Caco-2 (cell line): ENCODE measurements around the gene SDHB. TPM values are rescaled to one million over a fixed set of nuclear protein-coding genes. Genes with fewer than 3 reads are reported as not detected.

Source experiments
- BruUV-seq: library from RNA; stranded (reverse); fragments of 400-500 nt; replicated peaks from 2 replicates; lab custom pipeline; 2021; lab: Mats Ljungman, UMichigan
- CTCF ChIA-PET: fragments of 300-600 bp; sonication (Branson Sonifier 250); formaldehyde crosslinking; loops from one replicate; lab custom pipeline; 2022; ENCODE audit warnings: antibody characterized with exemption; lab: Charles Lee
- POLR2A ChIA-PET: fragments of 300-600 bp; sonication (Branson Sonifier 250); formaldehyde crosslinking; loops from one replicate; lab custom pipeline; 2022; ENCODE audit warnings: antibody characterized with exemption; lab: Charles Lee
- DNase-seq, 2 experiments: peaks; one replicate each; pipeline versions ENCODE4 v3.0.0 to v3.0.0-alpha.2; 2020 to 2022
- H3K27me3 ChIP-seq: replicated peaks from 2 replicates; pipeline ENCODE4 v1.6.0; 2011; ENCODE audit warnings: low read length; ENCODE audit not compliant: control insufficient read depth, insufficient read depth
- H3K36me3 ChIP-seq: 2 replicates; pipeline ENCODE4 v1.5.1; 2011; ENCODE audit warnings: low read length; ENCODE audit not compliant: control insufficient read depth, insufficient read depth
- H3K4me1 ChIP-seq: fragments of 250-450 bp; sonication (Bioruptor Pico); 2 replicates; pipeline ENCODE4 v1.5.1; 2020; ENCODE audit warnings: mild to moderate bottlenecking
- H3K4me3 ChIP-seq: 2 replicates; pipeline ENCODE4 v1.5.1; 2011; ENCODE audit warnings: low read depth, mild to moderate bottlenecking, control low read depth, low read length
- H3K9me3 ChIP-seq: fragments of 250-450 bp; sonication (Bioruptor Pico); 2 replicates; pipeline ENCODE4 v1.5.1; 2020; ENCODE audit warnings: mild to moderate bottlenecking, moderate library complexity
- H3K27ac Mint-ChIP-seq: one replicate; pipeline ENCODE4 v1.8.0; 2022; ENCODE audit warnings: mixed read lengths; ENCODE audit not compliant: unreplicated experiment
- H3K27me3 Mint-ChIP-seq: one replicate; pipeline ENCODE4 v1.8.0; 2022; ENCODE audit warnings: mixed read lengths; ENCODE audit not compliant: insufficient read depth, unreplicated experiment
- H3K36me3 Mint-ChIP-seq: one replicate; pipeline ENCODE4 v1.8.0; 2022; ENCODE audit warnings: mild to moderate bottlenecking, mixed read lengths; ENCODE audit not compliant: insufficient read depth, unreplicated experiment
- H3K4me1 Mint-ChIP-seq: one replicate; pipeline ENCODE4 v1.8.0; 2022; ENCODE audit warnings: low read depth, mixed read lengths; ENCODE audit not compliant: unreplicated experiment
- H3K4me3 Mint-ChIP-seq: one replicate; pipeline ENCODE4 v1.8.0; 2022; ENCODE audit warnings: mild to moderate bottlenecking, moderate library complexity, mixed read lengths; ENCODE audit not compliant: unreplicated experiment
- H3K9me3 Mint-ChIP-seq: one replicate; pipeline ENCODE4 v1.8.0; 2022; ENCODE audit warnings: mixed read lengths; ENCODE audit not compliant: unreplicated experiment
- intact Hi-C: fragments of 100-400 bp; cut with micrococcal nuclease; formaldehyde crosslinking; loops from one replicate; pipeline ENCODE4 v1.10.0; 2022; ENCODE audit not compliant: unreplicated experiment
- total RNA-seq: library from RNA; stranded (reverse); gene quantifications from 2 replicates; pipeline ENCODE4 v1.2.3, GENCODE V29; 2022
- TF ChIP-seq, protein P1 (sequence below), 2 experiments: fragments of 200-600 bp in 1 of 2; IDR thresholded peaks; 1 replicate in 1 of 2; 2 replicates in 1 of 2; pipeline versions ENCODE4 v1.5.1 to v1.8.0; 2011 to 2022; ENCODE audit warnings: antibody characterized with exemption in 1 of 2, control low read depth in 1 of 2, inconsistent platforms in 1 of 2, low read depth in 1 of 2, low read length in 1 of 2, mild to moderate bottlenecking in 1 of 2, moderate library complexity in 1 of 2; ENCODE audit not compliant: insufficient read depth in 1 of 2, severe bottlenecking in 1 of 2, unreplicated experiment in 1 of 2

Gene SDHB
- total RNA-seq, 1 experiment from 2014 or later: 91.5 TPM

DNA sequence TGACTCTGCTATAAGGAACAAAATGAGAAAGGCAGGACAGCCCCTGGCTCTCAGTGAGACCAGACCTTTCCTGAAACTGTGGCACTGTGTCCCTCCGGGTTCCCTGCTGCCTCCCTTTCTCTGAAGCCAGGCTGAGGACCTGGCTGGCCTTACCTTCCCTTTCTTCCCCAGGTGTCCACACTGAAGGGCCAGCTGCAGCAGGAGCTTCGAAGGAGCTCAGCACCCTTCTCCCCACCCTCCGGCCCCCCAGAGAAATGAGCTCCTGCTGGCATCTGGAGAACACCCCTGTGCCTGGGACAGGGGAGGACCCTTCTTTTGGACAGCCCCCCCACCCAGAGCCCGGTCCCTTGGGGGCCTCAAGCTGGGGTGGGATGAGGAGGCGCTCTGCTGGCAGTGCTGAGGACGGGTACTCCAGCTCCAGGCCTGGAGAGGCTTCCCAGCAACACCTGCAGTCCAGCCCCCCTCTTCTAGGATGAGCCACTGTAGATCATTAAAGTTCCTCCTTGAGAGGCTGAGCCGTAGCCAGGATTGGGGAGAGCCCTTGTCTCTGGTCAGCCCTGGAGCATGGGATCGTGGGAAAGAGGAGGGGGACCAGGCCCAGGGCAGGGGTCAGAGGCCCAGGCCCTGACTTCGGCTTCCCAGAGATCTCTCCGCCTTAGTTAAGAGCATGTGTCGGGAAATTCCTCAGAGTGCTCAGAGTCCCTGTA lies 81.5 kb downstream of the SDHB start:
- TF ChIP-seq, protein P1, sequence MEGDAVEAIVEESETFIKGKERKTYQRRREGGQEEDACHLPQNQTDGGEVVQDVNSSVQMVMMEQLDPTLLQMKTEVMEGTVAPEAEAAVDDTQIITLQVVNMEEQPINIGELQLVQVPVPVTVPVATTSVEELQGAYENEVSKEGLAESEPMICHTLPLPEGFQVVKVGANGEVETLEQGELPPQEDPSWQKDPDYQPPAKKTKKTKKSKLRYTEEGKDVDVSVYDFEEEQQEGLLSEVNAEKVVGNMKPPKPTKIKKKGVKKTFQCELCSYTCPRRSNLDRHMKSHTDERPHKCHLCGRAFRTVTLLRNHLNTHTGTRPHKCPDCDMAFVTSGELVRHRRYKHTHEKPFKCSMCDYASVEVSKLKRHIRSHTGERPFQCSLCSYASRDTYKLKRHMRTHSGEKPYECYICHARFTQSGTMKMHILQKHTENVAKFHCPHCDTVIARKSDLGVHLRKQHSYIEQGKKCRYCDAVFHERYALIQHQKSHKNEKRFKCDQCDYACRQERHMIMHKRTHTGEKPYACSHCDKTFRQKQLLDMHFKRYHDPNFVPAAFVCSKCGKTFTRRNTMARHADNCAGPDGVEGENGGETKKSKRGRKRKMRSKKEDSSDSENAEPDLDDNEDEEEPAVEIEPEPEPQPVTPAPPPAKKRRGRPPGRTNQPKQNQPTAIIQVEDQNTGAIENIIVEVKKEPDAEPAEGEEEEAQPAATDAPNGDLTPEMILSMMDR (IDR thresholded peaks at IDR 0.05; ENCODE audit: insufficient read depth in 1 of 2, low read depth in 1 of 2, low read length in 1 of 2, severe bottlenecking in 1 of 2, unreplicated experiment in 1 of 2): no peak
- BruUV-seq: no TSS peak
- Mint-ChIP-seq H3K9me3 (no peaks in the 10 kb centered on the region), H3K27ac (no peak overlapping the region), H3K27me3 (no peaks in the 10 kb centered on the region), H3K36me3 (no peaks in the 10 kb centered on the region), H3K4me3 (no peak overlapping the region), H3K4me1 (no peaks in the 10 kb centered on the region)
- ChIA-PET CTCF (no interaction called here), POLR2A (no interaction called here)
- intact Hi-C loops: no loop called here
- Histone ChIP-seq H3K4me3 (no peak overlapping the region), H3K27me3 (no peaks in the 10 kb centered on the region), H3K9me3 (no peaks in the 10 kb centered on the region), H3K36me3 (no peaks in the 10 kb centered on the region), H3K4me1 (no peaks in the 10 kb centered on the region)
- no peak for DNase-seq

DNA sequence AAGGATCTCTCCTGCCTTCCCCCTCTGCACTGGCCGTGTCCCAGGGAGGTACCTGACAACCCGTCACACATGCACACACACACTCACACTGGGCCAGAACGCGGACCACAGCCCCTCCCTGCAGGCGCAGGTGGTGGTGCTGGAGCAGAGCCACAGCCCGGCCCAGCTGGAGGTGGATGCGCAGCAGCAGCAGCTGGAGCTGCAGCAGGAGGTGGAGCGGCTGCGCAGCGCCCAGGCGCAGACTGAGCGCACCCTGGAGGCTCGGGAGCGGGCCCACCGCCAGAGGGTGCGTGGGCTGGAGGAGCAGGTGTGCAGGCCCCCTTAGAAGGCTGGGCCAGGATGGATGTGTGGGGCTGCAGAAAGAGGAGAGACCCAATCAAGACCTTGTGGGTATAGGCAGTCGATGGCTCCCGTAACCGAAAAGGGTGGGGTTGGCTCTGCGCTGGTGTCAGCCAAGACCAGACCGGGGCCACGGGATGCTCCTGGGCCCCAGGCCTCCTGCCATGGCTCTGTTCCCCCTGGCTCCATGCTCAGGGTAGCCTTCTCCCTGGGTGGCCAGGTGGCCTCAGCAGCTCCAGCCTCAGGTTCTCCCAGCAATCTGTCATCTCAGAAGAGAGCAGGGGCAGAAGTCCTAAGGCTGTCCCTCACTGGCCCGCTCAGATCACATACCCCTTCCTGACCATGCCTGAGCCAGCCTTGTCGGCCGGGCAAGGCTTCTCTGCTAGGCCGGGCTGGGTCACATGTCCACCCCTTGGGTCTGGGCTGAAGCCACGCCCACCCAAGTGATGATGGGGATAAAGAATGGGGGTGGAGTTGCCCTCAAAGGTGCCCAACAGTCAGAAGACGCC lies 82.3 kb downstream of the SDHB start:
- no peak for DNase-seq
- Histone ChIP-seq H3K9me3 (no peaks in the 10 kb centered on the region), H3K4me3 (no peak overlapping the region), H3K4me1 (no peaks in the 10 kb centered on the region), H3K27me3 (no peaks in the 10 kb centered on the region), H3K36me3 (no peaks in the 10 kb centered on the region)
- ChIA-PET CTCF (no interaction called here), POLR2A (no interaction called here)
- BruUV-seq: no TSS peak
- Mint-ChIP-seq H3K27me3 (no peaks in the 10 kb centered on the region), H3K36me3 (no peaks in the 10 kb centered on the region), H3K9me3 (no peaks in the 10 kb centered on the region), H3K4me3 (no peak overlapping the region), H3K27ac (no peak overlapping the region), H3K4me1 (no peaks in the 10 kb centered on the region)
- intact Hi-C loops: no loop called here
- TF ChIP-seq, protein P1 (IDR thresholded peaks at IDR 0.05; ENCODE audit: insufficient read depth in 1 of 2, low read depth in 1 of 2, low read length in 1 of 2, severe bottlenecking in 1 of 2, unreplicated experiment in 1 of 2): no peak

DNA sequence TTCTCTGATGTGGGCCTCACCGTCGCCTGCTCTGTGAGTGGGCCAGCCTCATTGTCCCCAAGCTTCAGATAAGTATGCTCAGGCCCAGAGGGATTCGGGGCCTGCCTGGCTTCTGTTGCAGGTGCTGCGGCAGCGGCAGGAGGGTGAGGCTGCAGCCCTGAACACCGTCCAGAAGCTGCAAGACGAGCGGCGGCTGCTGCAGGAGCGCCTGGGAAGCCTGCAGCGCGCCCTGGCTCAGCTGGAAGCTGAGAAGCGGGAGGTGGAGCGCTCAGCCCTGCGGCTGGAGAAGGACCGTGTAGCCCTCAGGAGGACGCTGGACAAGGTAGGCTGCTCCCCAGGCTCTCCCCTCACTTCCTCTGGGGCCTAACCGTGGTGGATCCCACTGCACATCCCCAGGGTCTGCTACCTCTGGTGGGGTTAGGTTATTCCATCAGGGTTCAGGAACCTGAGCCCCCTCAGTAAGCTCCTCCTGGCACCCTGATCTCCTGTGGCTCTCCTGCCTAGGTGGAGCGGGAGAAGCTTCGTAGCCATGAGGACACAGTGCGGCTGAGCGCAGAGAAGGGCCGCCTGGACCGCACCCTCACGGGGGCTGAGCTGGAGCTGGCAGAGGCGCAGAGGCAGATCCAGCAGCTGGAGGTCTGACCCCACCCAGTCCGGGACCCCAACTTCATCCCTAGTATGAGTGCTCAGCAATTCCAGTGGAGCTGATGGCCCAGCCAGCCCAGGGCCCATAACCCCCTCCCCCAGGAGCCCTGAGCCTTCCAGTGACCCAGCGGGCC lies 83.5 kb downstream of the SDHB start:
- Mint-ChIP-seq H3K27ac (no peak overlapping the region), H3K36me3 (no peaks in the 10 kb centered on the region), H3K27me3 (no peaks in the 10 kb centered on the region), H3K4me1 (no peaks in the 10 kb centered on the region), H3K4me3 (no peak overlapping the region), H3K9me3 (no peaks in the 10 kb centered on the region)
- ChIA-PET CTCF (no interaction called here), POLR2A (no interaction called here)
- no peak for DNase-seq
- TF ChIP-seq, protein P1 (IDR thresholded peaks at IDR 0.05; ENCODE audit: insufficient read depth in 1 of 2, low read depth in 1 of 2, low read length in 1 of 2, severe bottlenecking in 1 of 2, unreplicated experiment in 1 of 2): no peak
- Histone ChIP-seq H3K4me1 (no peaks in the 10 kb centered on the region), H3K4me3 (no peak overlapping the region), H3K36me3 (no peaks in the 10 kb centered on the region), H3K9me3 (no peaks in the 10 kb centered on the region), H3K27me3 (no peaks in the 10 kb centered on the region)
- intact Hi-C loops: no loop called here
- no TSS peak for BruUV-seq
